Stomach (tissue), 9 donors: Measurements from ENCODE around the gene SLC18A3. TPM values are rescaled to one million over a fixed set of nuclear protein-coding genes. Genes with fewer than 3 reads are reported as not detected.

Experiments
- DNase-seq, 2 donors: peaks; one replicate each; pipeline versions ENCODE4 v3.0.0 to v3.0.0-alpha.2; 2013 to 2019
- H3K27ac ChIP-seq, 5 donors: fragments of 200-600 bp in 4 of 5; sonication (generic) in 4 of 5; one replicate each; pipeline ENCODE4 v1.5.1; 2013 to 2019; ENCODE audit warnings: mild to moderate bottlenecking in 1 of 5, moderate library complexity in 1 of 5
- H3K27me3 ChIP-seq, 3 donors: fragments of 200-600 bp; sonication (generic); one replicate each; pipeline ENCODE4 v1.5.1; 2017 to 2019; ENCODE audit warnings: mixed run types in 1 of 3
- H3K36me3 ChIP-seq, 4 donors: fragments of 200-600 bp; sonication (generic); 1 replicate in 3 of 4; 2 replicates in 1 of 4; pipeline ENCODE4 v1.5.1; 2016 to 2019
- H3K4me1 ChIP-seq, 4 donors: fragments of 200-600 bp; sonication (generic); one replicate each; pipeline ENCODE4 v1.5.1; 2016 to 2019
- H3K4me3 ChIP-seq, 4 donors: fragments of 200-600 bp; sonication (generic) in 3 of 4; one replicate each; pipeline ENCODE4 v1.5.1; 2016 to 2019; ENCODE audit warnings: mild to moderate bottlenecking in 1 of 4
- H3K9me3 ChIP-seq, 4 donors: fragments of 200-600 bp; sonication (generic); one replicate each; pipeline ENCODE4 v1.5.1; 2016 to 2019
- CTCF ChIP-seq, 7 experiments: fragments of 450-650 bp in 4 of 7; fragments of 200-600 bp in 3 of 7; sonication (generic) in 3 of 7; IDR thresholded peaks; one replicate each; pipeline ENCODE4 v1.5.1; 2016 to 2019; ENCODE audit warnings: antibody characterized with exemption in 7 of 7, control low read depth in 2 of 7, mild to moderate bottlenecking in 1 of 7
- EP300 ChIP-seq: sonication (generic); formaldehyde crosslinking; IDR thresholded peaks from one replicate; pipeline ENCODE4 v1.6.1; 2017; ENCODE audit warnings: antibody characterized with exemption
- POLR2A ChIP-seq, 4 donors: fragments of 450-650 bp; IDR thresholded peaks; one replicate each; pipeline ENCODE4 v1.6.1; 2016; ENCODE audit warnings: antibody characterized with exemption in 4 of 4, control low read depth in 2 of 4, mild to moderate bottlenecking in 1 of 4, moderate library complexity in 1 of 4
- POLR2AphosphoS5 ChIP-seq, 3 donors: sonication (generic); formaldehyde crosslinking; IDR thresholded peaks; one replicate each; pipeline ENCODE4 v1.6.1; 2016; ENCODE audit warnings: antibody characterized with exemption in 3 of 3
- WGBS, 5 donors: extraction: QIAGEN DNeasy Blood & Tissue Kit in 3 of 5; methylation state at CpG; one replicate each; pipeline versions ENCODE4 v1.1.5 to v1.1.7; 2013 to 2018; 5-methylcytosine and 5-hydroxymethylcytosine counted together
- intact Hi-C: fragments of 100-400 bp; cut with DNase I; formaldehyde crosslinking; loops from one replicate; pipeline ENCODE4 v1.15.1; 2023; ENCODE audit warnings: low total_unique reads
- polyA plus RNA-seq, 3 donors: library from polyadenylated mRNA; stranded (reverse); fragments of 200-250 nt; gene quantifications; one replicate each; pipeline ENCODE4 v1.2.3, GENCODE V29; 2013
- total RNA-seq, 5 donors: library from RNA; depleted of rRNA; stranded (reverse); fragments of >200 nt; gene quantifications; one replicate each; pipeline versions ENCODE4 v1.1.0 to v1.2.3, GENCODE V29; 2014 to 2016
- donor health status: healthy with polysubstance abuse.
- donor health status: Bipolar disorder and iron deficiency.
- donor health status: healthy.

Gene SLC18A3
- total and polyA plus RNA-seq, 8 donors, result 0.20 to 0.73 TPM; not detected in 6

- no peaks in the 10 kb centered on the region for H3K27me3 ChIP-seq
- no peaks in the 10 kb centered on the region for H3K36me3 ChIP-seq
- no peak overlapping the region for H3K4me3 ChIP-seq
- H3K27ac ChIP-seq, result no peak overlapping the region
- intact Hi-C loops, result no loop called here
- no peaks in the 10 kb centered on the region for H3K9me3 ChIP-seq
- 39 to 43% (median 43%) methylated on average over 2 of the region's 2 CpGs for WGBS, 5 donors
- peaks cover 0 to 6% (median 0%) of the 10 kb centered on the region in 4 donors for H3K4me1 ChIP-seq
- DNase-seq, result no peak
- TF ChIP-seq POLR2A (IDR thresholded peaks at IDR 0.05) (no peak), CTCF (IDR thresholded peaks at IDR 0.05) (no peak), EP300 (no peak), POLR2AphosphoS5 (IDR thresholded peaks at IDR 0.05) (no peak)
These were observed 30.5 kb upstream of the SLC18A3 start for GRCh38 chr10:49579621-49580020.

- peaks cover 0 to 5% (median 0%) of the 10 kb centered on the region in 3 donors for H3K27me3 ChIP-seq
- no peak for DNase-seq
- no peaks in the 10 kb centered on the region for H3K9me3 ChIP-seq
- intact Hi-C loops, result no loop called here
- TF ChIP-seq POLR2A (IDR thresholded peaks at IDR 0.05) (no peak), POLR2AphosphoS5 (IDR thresholded peaks at IDR 0.05) (no peak), EP300 (no peak), CTCF (IDR thresholded peaks at IDR 0.05) (no peak)
- no peaks in the 10 kb centered on the region for H3K36me3 ChIP-seq
- no peak overlapping the region for H3K4me3 ChIP-seq
- H3K27ac ChIP-seq, result no peak overlapping the region
- no peaks in the 10 kb centered on the region for H3K4me1 ChIP-seq
These were observed 24.7 kb upstream of the SLC18A3 start for GRCh38 chr10:49585387-49585786.

DNA sequence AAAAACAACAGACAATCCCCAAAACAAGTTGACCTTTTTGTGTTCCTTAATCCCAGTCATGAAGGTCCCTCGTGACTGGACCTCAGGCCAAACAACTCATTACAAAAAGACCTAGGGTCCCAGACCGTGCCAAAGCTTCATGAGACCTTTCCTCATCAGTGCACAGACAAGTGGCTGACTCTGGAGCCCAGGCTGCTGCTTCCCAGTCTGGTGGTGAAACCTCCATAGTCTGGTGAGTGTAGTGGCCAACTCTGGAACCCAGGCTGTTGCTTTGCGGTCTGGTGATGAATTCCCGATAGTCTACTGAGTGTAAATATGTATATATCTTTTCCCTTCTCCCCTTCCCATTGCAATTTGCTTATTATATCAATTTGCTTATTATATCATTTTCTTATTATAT is 22.1 kb upstream of the SLC18A3 start:
- no peaks in the 10 kb centered on the region for H3K4me1 ChIP-seq
- H3K36me3 ChIP-seq, result no peaks in the 10 kb centered on the region
- H3K4me3 ChIP-seq, result no peak overlapping the region
- TF ChIP-seq POLR2AphosphoS5 (IDR thresholded peaks at IDR 0.05) (no peak), EP300 (no peak), POLR2A (IDR thresholded peaks at IDR 0.05) (no peak), CTCF (IDR thresholded peaks at IDR 0.05) (no peak)
- DNase-seq, result no peak
- no peaks in the 10 kb centered on the region for H3K9me3 ChIP-seq
- no peak overlapping the region for H3K27ac ChIP-seq
- 68 to 85% (median 76%) methylated on average over 4 of the region's 4 CpGs for WGBS, 5 donors
- H3K27me3 ChIP-seq, result peaks cover 0 to 21% (median 0%) of the 10 kb centered on the region in 3 donors
- intact Hi-C loops, result no loop called here

DNA sequence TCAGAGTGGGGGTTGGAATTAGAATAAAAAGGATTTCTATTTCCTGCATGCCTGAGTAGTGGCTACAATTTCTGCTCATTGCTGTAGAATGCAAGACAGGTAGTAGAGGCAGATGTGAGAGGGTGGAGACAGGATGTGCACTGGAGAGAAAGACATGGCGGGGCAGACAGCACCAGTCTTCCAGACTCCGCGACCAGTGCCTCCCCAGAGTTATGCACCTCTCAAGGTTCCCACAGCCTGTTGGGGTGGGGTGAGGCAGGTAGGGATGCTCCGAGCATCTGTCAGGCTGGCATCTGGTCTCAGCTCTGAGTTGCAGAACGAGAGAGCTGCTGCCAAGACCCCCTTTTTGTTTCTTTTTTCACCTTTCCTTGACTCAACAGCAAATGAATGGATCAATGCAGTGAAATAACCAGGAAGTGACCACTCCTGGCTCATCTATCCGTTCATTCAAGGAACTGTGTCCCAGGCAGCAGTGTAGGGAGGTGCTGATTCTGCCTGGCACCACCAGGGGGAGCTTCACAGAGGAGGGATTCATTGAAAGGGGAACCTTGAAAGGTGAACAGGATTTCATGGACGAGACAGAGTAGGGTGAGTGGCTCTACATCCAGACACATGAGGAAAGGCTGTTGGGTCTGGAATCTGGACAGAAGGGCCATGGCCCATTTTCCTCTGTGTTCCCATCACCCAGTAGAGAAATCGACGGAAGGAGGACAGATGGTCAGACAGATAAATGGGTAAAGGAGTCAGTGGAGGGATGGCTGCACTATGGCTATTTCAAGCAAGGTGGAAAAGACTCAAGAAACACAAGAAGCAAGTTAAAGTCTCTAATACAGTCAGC is 17.2 kb upstream of the SLC18A3 start:
- TF ChIP-seq CTCF (IDR thresholded peaks at IDR 0.05) (peak in 4 of 7 experiments; percentile 60 to 89 (median 76)), POLR2AphosphoS5 (IDR thresholded peaks at IDR 0.05) (no peak), POLR2A (IDR thresholded peaks at IDR 0.05) (no peak)
- no peak overlapping the region for H3K4me3 ChIP-seq
- intact Hi-C loops, result no loop called here
- H3K9me3 ChIP-seq, result no peaks in the 10 kb centered on the region
- no peaks in the 10 kb centered on the region for H3K36me3 ChIP-seq
- peaks cover 0 to 49% (median 0%) of the 10 kb centered on the region in 3 donors for H3K27me3 ChIP-seq
- H3K27ac ChIP-seq, result no peak overlapping the region
- WGBS, 5 donors, result 35 to 45% (median 37%) methylated on average over 9 of the region's 9 CpGs
- DNase-seq, result peak; percentile 56 to 77
- no peaks in the 10 kb centered on the region for H3K4me1 ChIP-seq
